IMR-90 (cell line): Measurements from ENCODE around the gene PSENEN. TPM values are rescaled to one million over a fixed set of nuclear protein-coding genes. Genes with fewer than 3 reads are reported as not detected.

Experiments used
- ATAC-seq: fragments of 200-7000 bp; cut with Tn5 transposase; 2 replicates; pipeline ENCODE4 v1.9.1; 2020; ENCODE audit warnings: low read depth, mild to moderate bottlenecking, moderate library complexity
- BruUV-seq: library from RNA; stranded (reverse); fragments of 400-500 nt; replicated peaks from 2 replicates; lab custom pipeline; 2021; lab: Mats Ljungman, UMichigan
- CTCF ChIA-PET: fragments of 300-600 bp; formaldehyde crosslinking; extraction: SDS; loops from one replicate; lab custom pipeline; 2021; ENCODE audit warnings: antibody characterized with exemption; lab: Yijun Ruan, JAX
- POLR2A ChIA-PET: fragments of 300-600 bp; sonication (Branson Sonifier 250); formaldehyde crosslinking; loops from one replicate; lab custom pipeline; 2022; ENCODE audit warnings: antibody characterized with exemption; ENCODE audit not compliant: unreplicated experiment; lab: Charles Lee
- DNase-seq: peaks from one replicate; pipeline ENCODE4 v3.0.0; 2013
- H2AFZ ChIP-seq: replicated peaks from 2 replicates; pipeline ENCODE3; 2013; ENCODE audit warnings: low read length, mild to moderate bottlenecking; ENCODE audit not compliant: poor library complexity
- H2AK5ac ChIP-seq: 2 replicates; pipeline ENCODE4 v1.6.1; 2013; ENCODE audit warnings: low read depth, low read length, inconsistent platforms
- H2AK9ac ChIP-seq: replicated peaks from 2 replicates; pipeline ENCODE3; 2013; ENCODE audit warnings: mild to moderate bottlenecking, low read depth, low read length, moderate library complexity; ENCODE audit not compliant: poor library complexity
- H2BK120ac ChIP-seq: 2 replicates; pipeline ENCODE4 v1.6.1; 2013; ENCODE audit warnings: low read depth, low read length, inconsistent platforms
- H2BK15ac ChIP-seq: 3 replicates; pipeline ENCODE4 v1.6.1; 2013; ENCODE audit warnings: low read depth, low read length, inconsistent platforms
- H2BK20ac ChIP-seq: 2 replicates; pipeline ENCODE4 v1.6.1; 2013; ENCODE audit warnings: low read depth, mild to moderate bottlenecking, inconsistent platforms, low read length, moderate library complexity
- H2BK5ac ChIP-seq: 2 replicates; pipeline ENCODE4 v1.6.1; 2013; ENCODE audit warnings: mild to moderate bottlenecking, low read depth, low read length, inconsistent platforms; ENCODE audit not compliant: poor library complexity, severe bottlenecking
- H3K14ac ChIP-seq: replicated peaks from 2 replicates; pipeline ENCODE4 v1.6.1; 2013; ENCODE audit warnings: low read depth, low read length, inconsistent platforms
- H3K18ac ChIP-seq: 2 replicates; pipeline ENCODE4 v1.6.1; 2013; ENCODE audit warnings: low read depth, low read length, control low read depth
- H3K23ac ChIP-seq: 2 replicates; pipeline ENCODE4 v1.6.1; 2013; ENCODE audit warnings: low read depth, low read length, inconsistent platforms
- H3K27ac ChIP-seq: 2 replicates; pipeline ENCODE4 v1.5.1; 2013; ENCODE audit warnings: mild to moderate bottlenecking, control low read depth, low read length; ENCODE audit not compliant: insufficient read depth
- H3K27me3 ChIP-seq: 2 replicates; pipeline ENCODE4 v1.6.1; 2013; ENCODE audit warnings: low read length; ENCODE audit not compliant: control insufficient read depth, insufficient read depth
- H3K36me3 ChIP-seq: 2 replicates; pipeline ENCODE4 v1.6.1; 2013; ENCODE audit warnings: low read length, mixed read lengths; ENCODE audit not compliant: control insufficient read depth, insufficient read depth
- H3K4ac ChIP-seq: 2 replicates; pipeline ENCODE4 v1.6.1; 2013; ENCODE audit warnings: low read depth, low read length, inconsistent platforms
- H3K4me1 ChIP-seq: 2 replicates; pipeline ENCODE4 v1.6.1; 2013; ENCODE audit warnings: low read length, mixed read lengths; ENCODE audit not compliant: control insufficient read depth, insufficient read depth
- H3K4me2 ChIP-seq: 2 replicates; pipeline ENCODE4 v1.6.1; 2013; ENCODE audit warnings: low read depth, mild to moderate bottlenecking, control low read depth, low read length, moderate library complexity
- H3K4me3 ChIP-seq: 2 replicates; pipeline ENCODE4 v1.5.1; 2013; ENCODE audit warnings: low read depth, mild to moderate bottlenecking, control low read depth, low read length, moderate library complexity; ENCODE audit not compliant: insufficient read depth
- H3K56ac ChIP-seq: 2 replicates; pipeline ENCODE4 v1.6.1; 2013; ENCODE audit warnings: low read length, inconsistent platforms; ENCODE audit not compliant: insufficient read depth; ENCODE audit errors: extremely low read depth
- H3K79me1 ChIP-seq, 2 experiments: 2 replicates each; pipeline ENCODE4 v1.6.1; 2013; ENCODE audit warnings: low read length in 2 of 2, inconsistent platforms in 1 of 2, low read depth in 1 of 2
- H3K9ac ChIP-seq: 2 replicates; pipeline ENCODE4 v1.6.1; 2013; ENCODE audit warnings: low read depth, low read length, control low read depth
- H3K9me1 ChIP-seq: 2 replicates; pipeline ENCODE4 v1.6.1; 2013; ENCODE audit warnings: low read length, inconsistent platforms; ENCODE audit not compliant: insufficient read depth
- H3K9me3 ChIP-seq: 2 replicates; pipeline ENCODE4 v1.6.1; 2013; ENCODE audit warnings: low read length; ENCODE audit not compliant: control insufficient read depth, insufficient read depth
- H4K20me1 ChIP-seq: 2 replicates; pipeline ENCODE4 v1.6.1; 2013; ENCODE audit warnings: low read length, inconsistent platforms; ENCODE audit not compliant: insufficient read depth
- H4K5ac ChIP-seq: 2 replicates; pipeline ENCODE4 v1.6.1; 2013; ENCODE audit warnings: mild to moderate bottlenecking, low read depth, low read length, control low read depth
- H4K8ac ChIP-seq, 2 experiments: 2 replicates each; pipeline ENCODE4 v1.6.1; 2013; ENCODE audit warnings: low read depth in 2 of 2, low read length in 2 of 2, control low read depth in 1 of 2, inconsistent platforms in 1 of 2
- H4K91ac ChIP-seq: 2 replicates; pipeline ENCODE4 v1.6.1; 2013; ENCODE audit warnings: low read depth, low read length, inconsistent platforms; ENCODE audit not compliant: insufficient read depth
- BHLHE40 ChIP-seq: fragments of 150-350 bp; IDR thresholded peaks from 2 replicates; pipeline ENCODE4 v1.6.1; 2016; ENCODE audit warnings: mild to moderate bottlenecking, low read depth, low read length
- CEBPB ChIP-seq: IDR thresholded peaks from 2 replicates; pipeline ENCODE4 v1.6.1; 2012; ENCODE audit warnings: low read depth, low read length, improper control_type of control experiment
- CTCF ChIP-seq: conservative IDR thresholded peaks from 2 replicates; pipeline ENCODE4 v1.5.1; 2012; ENCODE audit warnings: mild to moderate bottlenecking, low read depth, low read length, improper control_type of control experiment
- FOS ChIP-seq: fragments of 150-350 bp; IDR thresholded peaks from 2 replicates; pipeline ENCODE4 v1.6.1; 2016; ENCODE audit warnings: low read depth, low read length
- MAFK ChIP-seq: IDR thresholded peaks from 2 replicates; pipeline ENCODE4 v1.6.1; 2012; ENCODE audit warnings: low read depth, low read length, improper control_type of control experiment
- MXI1 ChIP-seq: IDR thresholded peaks from 2 replicates; pipeline ENCODE4 v1.6.1; 2012; ENCODE audit warnings: low read depth, mild to moderate bottlenecking, low read length, moderate library complexity, borderline replicate concordance
- POLR2A ChIP-seq: IDR thresholded peaks from 2 replicates; pipeline ENCODE4 v1.6.1; 2012; ENCODE audit warnings: mild to moderate bottlenecking, low read depth, low read length
- RAD21 ChIP-seq: IDR thresholded peaks from 2 replicates; pipeline ENCODE4 v1.6.1; 2012; ENCODE audit warnings: low read length, improper control_type of control experiment
- RFX5 ChIP-seq: IDR thresholded peaks from 2 replicates; pipeline ENCODE4 v1.8.0; 2012; ENCODE audit warnings: low read depth, mild to moderate bottlenecking, low read length, moderate library complexity
- WGBS, 2 experiments: methylation state at CpG; one replicate each; pipeline versions ENCODE4 v1.1.5 to v1.1.7; 2013; ENCODE audit warnings: missing lambda C conversion rate in 2 of 2; ENCODE audit not compliant: insufficient read length in 1 of 2; ENCODE audit errors: extremely low coverage in 2 of 2; 5-methylcytosine and 5-hydroxymethylcytosine counted together
- dilution Hi-C: fragments of 300-500 bp; cut with HindIII; formaldehyde crosslinking; loops from one replicate; pipeline ENCODE4 v1.14.3; 2018; ENCODE audit warnings: low sequenced_read_pairs; ENCODE audit not compliant: unreplicated experiment
- in situ Hi-C: fragments of 300-500 bp; cut with MboI; formaldehyde crosslinking; loops from 3 replicates; pipeline ENCODE4 v1.14.3; 2019; ENCODE audit warnings: low sequenced_read_pairs, inconsistent platforms, mixed read lengths
- intact Hi-C: fragments of 100-400 bp; cut with micrococcal nuclease; formaldehyde crosslinking; loops from 2 replicates; pipeline ENCODE4 v1.10.0; 2022
- polyA plus RNA-seq, 3 experiments: library from polyadenylated mRNA; depleted of rRNA; stranded (reverse); fragments of >200 nt; gene quantifications; 2 replicates each; pipeline ENCODE4 v1.2.3, GENCODE V29; 2012; ENCODE audit warnings: low replicate concordance in 1 of 3
- total RNA-seq: library from RNA; depleted of rRNA; stranded (reverse); fragments of >200 nt; gene quantifications from 2 replicates; pipeline ENCODE4 v1.2.3, GENCODE V29; 2012
- TF ChIP-seq, protein P1 (sequence below): fragments of 150-350 bp; IDR thresholded peaks from 2 replicates; pipeline ENCODE4 v1.6.1; 2017; ENCODE audit warnings: mild to moderate bottlenecking, antibody characterized with exemption, low read length, low read depth

Gene PSENEN
- total and polyA plus RNA-seq, 2 of the 4 experiments (the other 2 are of a cell fraction): 9.0 to 47.0 TPM

DNA sequence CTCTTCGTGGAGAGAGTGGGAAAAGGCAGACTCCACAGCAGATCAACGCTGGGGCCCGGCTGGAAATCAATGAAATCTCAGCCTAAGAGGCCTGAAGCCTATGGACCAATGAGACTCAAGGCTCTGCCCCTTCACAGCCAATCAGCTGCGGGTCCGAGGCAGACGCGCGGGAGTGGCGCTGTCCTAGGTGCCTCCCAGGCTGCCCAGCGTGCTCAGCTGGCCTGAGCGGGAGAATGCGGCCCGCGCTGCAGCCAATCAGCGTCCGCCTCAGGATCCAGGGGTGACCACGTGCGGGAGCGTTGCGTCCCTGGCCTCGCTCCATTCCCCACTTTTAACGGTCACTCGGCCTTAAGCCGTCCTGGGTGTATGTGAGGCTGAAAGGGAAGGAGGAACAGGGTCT, 41.2 kb upstream of the PSENEN start, which contains the start of gene ZBTB32:
Gene ZBTB32, plus strand, starts transcription at position 341 of the 400 bp plus-strand sequence. CDS start 10,069 bp downstream, outside the sequence.
- dilution Hi-C loops: no loop called here
- Histone ChIP-seq H3K4ac (no peak within 1 kb of the TSS), H2AFZ (peak within 1 kb of the TSS; percentile 58), H3K27ac (no peak within 1 kb of the TSS), H2BK5ac (no peak within 1 kb of the TSS), H3K56ac (no peak within 1 kb of the TSS), H3K9me1 (no peaks in the 10 kb centered on the region), H2BK15ac (no peak within 1 kb of the TSS), H4K5ac (no peak within 1 kb of the TSS), H3K4me2 (no peak within 1 kb of the TSS), H3K4me3 (no peak within 1 kb of the TSS), H3K18ac (no peak within 1 kb of the TSS), H2BK20ac (no peak within 1 kb of the TSS), H3K9me3 (no peaks in the 10 kb centered on the region), H4K91ac (no peak within 1 kb of the TSS), H3K23ac (no peak within 1 kb of the TSS), H2BK120ac (no peak within 1 kb of the TSS), H4K8ac (no peak within 1 kb of the TSS), H2AK9ac (no peak within 1 kb of the TSS), H3K27me3 (no peaks in the 10 kb centered on the region), H3K4me1 (no peaks in the 10 kb centered on the region), H3K9ac (no peak within 1 kb of the TSS), H3K14ac (no peak within 1 kb of the TSS), H3K36me3 (no peaks in the 10 kb centered on the region), H3K79me1 (no peaks in the 10 kb centered on the region), H4K20me1 (no peaks in the 10 kb centered on the region), H2AK5ac (no peak within 1 kb of the TSS)
- intact Hi-C loops: loop anchor here (5.0 kb wide), 1 partner anchor 157 kb away; the partner anchor contains the start of gene TMEM147
- BruUV-seq: no TSS peak
- in situ Hi-C loops: no loop called here
- TF ChIP-seq FOS: no peak
- peak; percentile 60; the same call in 1 of the 2 replicates for TF ChIP-seq MXI1
- 0 out of 2 replicates have a peak, but pooled peaks have one; percentile 10 for TF ChIP-seq RFX5
- no peak for TF ChIP-seq CEBPB
- no peak for TF ChIP-seq MAFK
- TF ChIP-seq POLR2A: no peak
- TF ChIP-seq CTCF: no peak
- no peak for TF ChIP-seq BHLHE40
- TF ChIP-seq, protein P1, sequence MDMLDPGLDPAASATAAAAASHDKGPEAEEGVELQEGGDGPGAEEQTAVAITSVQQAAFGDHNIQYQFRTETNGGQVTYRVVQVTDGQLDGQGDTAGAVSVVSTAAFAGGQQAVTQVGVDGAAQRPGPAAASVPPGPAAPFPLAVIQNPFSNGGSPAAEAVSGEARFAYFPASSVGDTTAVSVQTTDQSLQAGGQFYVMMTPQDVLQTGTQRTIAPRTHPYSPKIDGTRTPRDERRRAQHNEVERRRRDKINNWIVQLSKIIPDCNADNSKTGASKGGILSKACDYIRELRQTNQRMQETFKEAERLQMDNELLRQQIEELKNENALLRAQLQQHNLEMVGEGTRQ: 0 out of 2 replicates have a peak, but pooled peaks have one; percentile 10
- no peak for TF ChIP-seq RAD21
- DNase-seq (peak; percentile 61), ATAC-seq (peak; percentile 48)
- CTCF ChIA-PET: no interaction called here
- POLR2A ChIA-PET: no interaction called here
- 12% methylated on average over 6 of the region's 24 CpGs; no CpG with 5 or more reads in 1 of the 2 experiments for WGBS, 2 experiments
